ENCODE data around the gene ESPL1. TPM values are rescaled to one million over a fixed set of nuclear protein-coding genes. Genes with fewer than 3 reads are reported as not detected.

The ESPL1 gene
- total and polyA plus RNA-seq, 3 experiments from 2014 or later: 58.4 to 63.4 TPM; not detected in 1

DNA sequence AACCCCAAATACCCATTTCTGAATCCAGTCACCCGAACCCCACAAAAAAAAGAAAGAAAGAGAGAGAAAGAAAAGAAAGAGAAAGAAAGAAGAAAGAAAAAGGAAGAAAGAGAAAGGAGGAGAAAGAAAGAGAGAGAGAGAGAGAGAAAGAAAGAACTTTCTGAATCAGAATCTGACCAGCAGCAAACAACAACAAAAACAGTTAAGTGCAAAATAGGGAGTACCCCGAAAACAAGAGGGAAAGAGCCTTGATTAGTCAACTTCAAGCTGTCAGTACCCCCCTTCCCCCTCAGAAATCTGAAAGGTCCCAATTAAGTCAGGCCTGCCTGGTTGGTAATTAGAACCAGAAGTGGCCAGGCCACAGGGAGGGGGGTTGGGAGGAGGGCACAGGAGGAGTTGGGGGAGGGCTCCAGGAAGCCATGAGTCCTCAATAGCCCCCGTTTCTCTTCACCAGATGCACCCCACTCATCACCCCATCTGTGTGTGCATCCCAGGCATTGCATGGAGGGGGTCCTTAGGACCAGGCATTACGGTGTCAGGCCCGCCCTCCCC is 45.9 kb upstream of the ESPL1 start:
- POLR2A ChIA-PET: interaction anchor here (1.4 kb wide), 1 partner anchor 15 kb away, joined by 5 read pairs; the partner anchor contains the start of gene ITGB7
- Mint-ChIP-seq H3K36me3 (peaks cover 0 to 21% (median 4%) of the 10 kb centered on the region in 3 donors), H3K27ac (peak overlapping the region; percentile 79 to 98 (median 93)), H3K9me3 (no peaks in the 10 kb centered on the region), H3K4me1 (peaks cover 68 to 80% (median 80%) of the 10 kb centered on the region in 3 donors), H3K27me3 (no peaks in the 10 kb centered on the region), H3K4me3 (peak overlapping the region; percentile 72 to 85 (median 82))
- peak overlapping the region; percentile 43 for H3K4me3 ChIP-seq (ENCODE audit: low read length)
- CTCF ChIA-PET: interaction anchor here (1.6 to 12.5 kb wide), 4 partner anchors 8 to 99 kb away, joined by 4 to 165 read pairs (median 10); partner anchors contain the start of genes AAAS and ESPL1
- peak in 1 of 5 donors; percentile 45 for DNase-seq
- H3K27ac ChIP-seq (ENCODE audit: low read depth, low read length): peak overlapping the region; percentile 57
- peaks cover 59% of the 10 kb centered on the region for H3K4me1 ChIP-seq (ENCODE audit: insufficient read depth, low read length)
- no peaks in the 10 kb centered on the region for H3K27me3 ChIP-seq (ENCODE audit: insufficient read depth, low read length, poor library complexity, severe bottlenecking)
- no peaks in the 10 kb centered on the region for H3K36me3 ChIP-seq (ENCODE audit: insufficient read depth, low read length)
- H3K9me3 ChIP-seq (ENCODE audit: low read length): no peaks in the 10 kb centered on the region

DNA sequence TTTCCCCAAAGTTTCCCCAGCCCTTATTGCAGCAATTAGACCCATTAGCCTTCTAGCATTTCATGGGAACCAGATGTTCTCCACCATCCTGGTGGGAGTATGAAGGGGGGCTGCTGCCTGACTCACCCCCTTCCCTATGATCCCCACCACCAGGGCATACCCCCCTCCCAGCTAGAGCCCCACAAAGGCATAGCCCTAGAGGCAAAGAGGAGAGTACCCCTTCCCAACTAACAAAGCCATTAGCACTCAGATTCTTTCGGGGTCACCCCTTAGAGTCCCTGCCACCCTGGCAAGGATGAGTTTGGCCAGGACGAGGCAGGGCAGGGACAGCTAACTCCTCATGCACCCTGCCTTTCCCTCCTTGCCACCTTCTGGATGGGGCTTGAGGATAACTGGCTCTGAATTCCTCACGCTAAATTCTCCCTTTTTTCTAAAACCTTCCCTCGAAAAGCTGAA is 45.3 kb upstream of the ESPL1 start:
- POLR2A ChIA-PET: interaction anchor here (0.7 to 1.4 kb wide), 2 partner anchors 16 to 93 kb away, joined by 5 to 7 read pairs; partner anchors contain the start of gene ITGB7
- CTCF ChIA-PET: interaction anchor here (0.7 to 1.9 kb wide), 4 partner anchors 9 to 98 kb away, joined by 4 to 13 read pairs (median 6); partner anchors contain the start of genes AAAS and ESPL1
- peaks cover 53% of the 10 kb centered on the region for H3K4me1 ChIP-seq (ENCODE audit: insufficient read depth, low read length)
- peaks cover 0 to 21% (median 4%) of the 10 kb centered on the region in 3 donors for H3K36me3 Mint-ChIP-seq
- peaks cover 64 to 77% (median 74%) of the 10 kb centered on the region in 3 donors for H3K4me1 Mint-ChIP-seq
- no peaks in the 10 kb centered on the region for H3K27me3 Mint-ChIP-seq
- no peak for DNase-seq
- no peak overlapping the region for H3K27ac ChIP-seq (ENCODE audit: low read depth, low read length)
- H3K36me3 ChIP-seq (ENCODE audit: insufficient read depth, low read length): no peaks in the 10 kb centered on the region
- H3K9me3 ChIP-seq (ENCODE audit: low read length): no peaks in the 10 kb centered on the region
- no peaks in the 10 kb centered on the region for H3K9me3 Mint-ChIP-seq
- H3K4me3 ChIP-seq (ENCODE audit: low read length): no peak overlapping the region
- H3K27ac Mint-ChIP-seq: peak overlapping the region; percentile 79 to 98 (median 93)
- no peaks in the 10 kb centered on the region for H3K27me3 ChIP-seq (ENCODE audit: insufficient read depth, low read length, poor library complexity, severe bottlenecking)
- H3K4me3 Mint-ChIP-seq: peak overlapping the region; percentile 61 to 85 (median 82)

DNA sequence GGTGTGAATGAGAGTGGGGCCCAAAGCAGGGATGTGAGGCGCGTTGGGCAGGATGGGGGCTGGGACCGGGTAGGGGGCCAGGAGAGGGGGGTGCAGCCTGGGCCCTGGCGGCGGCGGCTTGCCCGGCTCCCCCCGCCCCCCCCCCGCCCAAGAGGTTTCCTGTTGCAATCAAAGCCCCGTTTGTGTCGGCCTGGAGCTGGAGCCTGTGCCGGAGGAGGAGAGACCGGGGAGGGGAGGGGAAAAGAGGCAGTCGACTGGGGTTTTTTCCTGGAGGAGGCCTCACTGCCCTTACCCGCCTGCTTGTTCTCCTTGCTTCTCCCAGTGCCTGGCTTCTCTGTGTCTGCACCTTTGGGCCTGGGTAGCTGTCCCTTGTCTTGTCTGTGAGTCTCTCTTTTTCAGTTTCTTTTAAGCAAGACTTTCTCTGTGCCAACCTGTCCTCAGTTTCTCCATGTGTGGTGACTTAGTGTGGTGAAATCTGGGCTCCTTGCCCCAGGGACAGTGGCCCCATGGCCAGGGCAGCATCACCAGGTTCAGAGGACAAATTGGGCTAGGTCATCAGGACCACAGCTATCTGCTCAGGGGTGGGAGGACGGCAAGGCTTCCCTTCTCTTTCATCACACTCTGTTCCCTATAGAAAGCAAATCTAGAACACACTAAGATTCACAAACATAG is 44.6 kb upstream of the ESPL1 start:
- Histone ChIP-seq H3K27me3 (ENCODE audit: insufficient read depth, low read length, poor library complexity, severe bottlenecking) (no peaks in the 10 kb centered on the region), H3K4me1 (ENCODE audit: insufficient read depth, low read length) (peaks cover 46% of the 10 kb centered on the region), H3K4me3 (ENCODE audit: low read length) (peak overlapping the region; percentile 8), H3K27ac (ENCODE audit: low read depth, low read length) (no peak overlapping the region), H3K36me3 (ENCODE audit: insufficient read depth, low read length) (no peaks in the 10 kb centered on the region), H3K9me3 (ENCODE audit: low read length) (no peaks in the 10 kb centered on the region)
- H3K4me3 Mint-ChIP-seq: peak overlapping the region; percentile 71 to 83 (median 82)
- peaks cover 61 to 77% (median 67%) of the 10 kb centered on the region in 3 donors for H3K4me1 Mint-ChIP-seq
- H3K27me3 Mint-ChIP-seq: no peaks in the 10 kb centered on the region
- DNase-seq: peak in 2 of 5 donors; percentile 30 to 51
- ChIA-PET POLR2A (interaction anchor here (0.6 to 1.4 kb wide), 5 partner anchors 16 to 278 kb away, joined by 3 to 7 read pairs (median 5); partner anchors contain the start of genes CSAD, ITGB7, TARBP2 and ZNF740), CTCF (interaction anchor here (0.7 to 1.9 kb wide), 4 partner anchors 10 to 98 kb away, joined by 4 to 13 read pairs (median 6); partner anchors contain the start of genes AAAS and ESPL1)
- no peaks in the 10 kb centered on the region for H3K9me3 Mint-ChIP-seq
- H3K36me3 Mint-ChIP-seq: peaks cover 0 to 21% (median 4%) of the 10 kb centered on the region in 3 donors
- peak overlapping the region; percentile 79 to 98 (median 93) for H3K27ac Mint-ChIP-seq

DNA sequence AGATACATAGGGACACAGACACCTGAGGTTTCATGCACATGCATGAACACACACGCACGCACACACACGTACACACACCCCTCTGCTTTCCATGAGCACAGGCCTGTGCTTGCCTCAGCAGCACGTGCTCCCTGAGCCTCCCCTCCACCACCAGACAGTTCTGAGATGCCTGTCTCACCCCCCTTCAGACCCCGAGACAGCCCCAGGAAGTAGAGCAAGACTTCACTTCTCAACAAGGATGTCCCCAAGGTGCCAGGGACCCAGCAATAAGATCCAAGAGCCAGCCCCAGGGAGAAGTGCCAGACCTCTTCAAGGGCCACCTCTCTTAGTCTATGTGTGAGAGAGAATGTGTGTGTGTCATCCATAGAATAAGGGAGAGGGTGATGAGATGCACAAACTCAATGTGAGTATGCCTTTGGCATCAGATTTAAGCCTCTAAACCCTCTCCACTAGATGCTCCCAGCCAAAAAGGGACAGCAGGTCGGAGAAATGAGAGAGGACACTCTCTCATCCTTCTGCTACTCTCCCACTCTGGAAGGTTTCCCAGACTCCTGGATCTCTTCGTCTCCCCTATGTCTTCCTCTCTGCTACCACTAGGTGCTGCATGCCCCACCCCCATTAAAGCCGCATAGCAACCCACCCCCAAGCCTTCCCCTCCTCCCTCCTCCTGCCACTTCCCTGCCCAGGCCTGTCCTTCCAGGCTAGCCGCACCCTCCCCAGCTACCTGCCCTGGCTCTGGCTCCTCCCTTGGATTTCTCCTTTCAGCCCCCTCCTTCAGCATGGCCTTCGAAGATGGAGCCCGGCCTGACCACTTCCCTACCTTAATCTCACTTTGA is 43.8 kb upstream of the ESPL1 start:
- Mint-ChIP-seq H3K36me3 (peaks cover 0 to 17% (median 4%) of the 10 kb centered on the region in 3 donors), H3K27me3 (no peaks in the 10 kb centered on the region), H3K4me3 (peak overlapping the region; percentile 0 to 73 (median 66)), H3K9me3 (no peaks in the 10 kb centered on the region), H3K4me1 (peaks cover 59 to 74% (median 65%) of the 10 kb centered on the region in 3 donors), H3K27ac (peak overlapping the region; percentile 76 to 97 (median 86))
- H3K4me3 ChIP-seq (ENCODE audit: low read length): peak overlapping the region; percentile 10
- CTCF ChIA-PET: interaction anchor here (1.6 to 1.9 kb wide), 3 partner anchors 10 to 97 kb away, joined by 4 to 13 read pairs (median 8); partner anchors contain the start of genes AAAS and ESPL1
- H3K4me1 ChIP-seq (ENCODE audit: insufficient read depth, low read length): peaks cover 41% of the 10 kb centered on the region
- H3K27ac ChIP-seq (ENCODE audit: low read depth, low read length): no peak overlapping the region
- POLR2A ChIA-PET: interaction anchor here (0.5 to 0.7 kb wide), 3 partner anchors 44 to 277 kb away, joined by 3 to 5 read pairs (median 5); partner anchors contain the start of genes CSAD, TARBP2 and ZNF740
- DNase-seq: no peak
- H3K27me3 ChIP-seq (ENCODE audit: insufficient read depth, low read length, poor library complexity, severe bottlenecking): no peaks in the 10 kb centered on the region
- no peaks in the 10 kb centered on the region for H3K9me3 ChIP-seq (ENCODE audit: low read length)
- H3K36me3 ChIP-seq (ENCODE audit: insufficient read depth, low read length): no peaks in the 10 kb centered on the region

DNA sequence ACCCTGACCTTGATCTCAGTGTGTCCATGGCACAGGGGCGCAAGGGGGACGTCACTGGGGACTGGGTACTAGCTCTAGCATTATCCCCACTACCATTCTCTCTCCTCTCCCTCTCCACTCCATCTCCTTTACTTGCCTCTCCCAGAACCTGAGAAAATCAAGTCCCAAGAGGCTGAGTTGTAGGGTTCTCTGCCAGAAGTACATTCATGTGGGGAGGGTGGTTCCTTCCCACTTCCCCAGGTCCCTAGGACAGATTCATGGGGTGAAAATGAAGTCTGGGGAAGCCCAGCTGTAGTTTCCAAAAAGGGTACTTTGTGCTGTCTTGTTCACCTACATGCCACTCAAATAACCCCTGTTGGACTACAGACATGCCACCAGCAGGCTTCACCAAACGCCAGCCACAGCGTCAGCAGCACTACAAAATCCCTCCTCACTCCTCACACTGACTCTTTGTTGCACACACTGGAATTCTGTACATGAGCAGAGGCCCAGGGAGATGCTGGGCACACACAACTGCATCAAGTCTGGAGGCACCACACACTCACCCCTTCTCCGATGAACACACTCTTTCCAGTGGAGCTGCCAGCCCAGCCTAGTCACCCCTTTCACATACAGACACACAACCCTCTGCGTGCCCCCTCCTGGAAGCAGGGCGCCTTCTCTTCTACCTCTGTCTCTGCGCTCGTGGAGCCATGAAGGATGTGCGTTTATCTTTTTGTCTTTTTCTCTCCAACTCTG is 43.0 kb upstream of the ESPL1 start:
- CTCF ChIA-PET: interaction anchor here (1.7 kb wide), 1 partner anchor 43 kb away, joined by 8 read pairs; the partner anchor contains the start of gene ESPL1

DNA sequence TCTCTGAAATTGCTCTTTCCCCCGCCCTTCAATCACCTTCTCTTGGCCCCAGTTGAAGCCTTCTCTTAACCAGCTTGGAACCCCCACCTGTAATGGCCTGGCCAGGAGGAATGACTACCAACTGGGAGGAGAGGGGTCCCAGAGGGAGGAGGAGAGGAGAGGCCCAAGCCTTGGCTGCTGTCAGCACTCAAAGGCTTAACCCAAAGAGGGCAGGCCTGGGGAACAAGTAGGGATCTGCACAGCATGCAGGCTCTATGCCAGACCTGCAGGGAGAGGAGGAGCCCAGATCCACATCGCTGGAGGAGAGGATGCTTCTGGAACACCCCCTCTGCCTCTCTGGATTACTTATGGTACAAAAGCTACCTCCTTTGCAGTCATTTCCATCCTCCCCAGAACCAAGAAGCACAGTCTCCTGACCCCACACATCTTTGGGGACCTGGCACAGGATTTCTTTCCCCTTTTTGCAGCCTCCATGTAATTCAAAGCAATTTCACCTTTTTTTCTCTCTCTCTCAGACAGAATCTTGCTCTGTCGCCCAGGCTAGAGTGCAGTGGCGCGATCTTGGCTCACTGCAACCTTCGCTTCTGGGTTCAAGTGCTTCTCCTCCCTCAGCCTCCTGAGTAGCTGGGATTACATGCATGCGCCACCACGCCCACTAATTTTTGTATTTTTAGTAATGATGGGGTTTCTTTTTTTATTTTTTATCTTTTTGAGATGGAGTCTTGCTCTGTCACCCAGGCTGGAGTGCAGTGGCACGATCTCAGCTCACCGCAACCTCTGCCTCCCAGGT is 42.3 kb upstream of the ESPL1 start:
- Histone ChIP-seq H3K36me3 (ENCODE audit: insufficient read depth, low read length) (no peaks in the 10 kb centered on the region), H3K4me1 (ENCODE audit: insufficient read depth, low read length) (peaks cover 41% of the 10 kb centered on the region), H3K27ac (ENCODE audit: low read depth, low read length) (no peak overlapping the region), H3K27me3 (ENCODE audit: insufficient read depth, low read length, poor library complexity, severe bottlenecking) (no peaks in the 10 kb centered on the region), H3K9me3 (ENCODE audit: low read length) (no peaks in the 10 kb centered on the region), H3K4me3 (ENCODE audit: low read length) (no peak overlapping the region)
- Mint-ChIP-seq H3K27ac (peak overlapping the region; percentile 75 to 98 (median 88)), H3K36me3 (peaks cover 0 to 7% (median 4%) of the 10 kb centered on the region in 3 donors), H3K4me1 (peaks cover 64 to 80% (median 64%) of the 10 kb centered on the region in 3 donors), H3K9me3 (no peaks in the 10 kb centered on the region), H3K27me3 (no peaks in the 10 kb centered on the region), H3K4me3 (peak overlapping the region in 5 of 7 donors; percentile 5 to 73 (median 64))
- no peak for DNase-seq
- ChIA-PET POLR2A (no interaction called here), CTCF (interaction anchor here (1.7 kb wide), 1 partner anchor 42 kb away, joined by 8 read pairs; the partner anchor contains the start of gene ESPL1)

More for the DNA sequence above, 43.0 kb upstream of the ESPL1 start:
- Mint-ChIP-seq H3K9me3 (no peaks in the 10 kb centered on the region), H3K36me3 (peaks cover 0 to 12% (median 4%) of the 10 kb centered on the region in 3 donors), H3K27me3 (no peaks in the 10 kb centered on the region), H3K27ac (peak overlapping the region; percentile 75 to 98 (median 88)), H3K4me3 (peak overlapping the region; percentile 33 to 77 (median 47)), H3K4me1 (peaks cover 63 to 77% (median 67%) of the 10 kb centered on the region in 3 donors)
- DNase-seq: no peak
- Histone ChIP-seq H3K4me1 (ENCODE audit: insufficient read depth, low read length) (peaks cover 41% of the 10 kb centered on the region), H3K27me3 (ENCODE audit: insufficient read depth, low read length, poor library complexity, severe bottlenecking) (no peaks in the 10 kb centered on the region), H3K9me3 (ENCODE audit: low read length) (no peaks in the 10 kb centered on the region), H3K4me3 (ENCODE audit: low read length) (peak overlapping the region; percentile 10), H3K36me3 (ENCODE audit: insufficient read depth, low read length) (no peaks in the 10 kb centered on the region), H3K27ac (ENCODE audit: low read depth, low read length) (no peak overlapping the region)
- POLR2A ChIA-PET: interaction anchor here (0.5 kb wide), 1 partner anchor 89 kb away, joined by 5 read pairs; no protein-coding TSS in a partner anchor
